ENCODE results near the gene C1R.

The C1R gene

GRCh38 chr12:7100239-7100638 lies 8.0 kb upstream of the C1R start:
- no peak for DNase-seq (ENCODE audit: extremely low read depth in 1 of 2, low read depth in 1 of 2)

- no peak for DNase-seq (ENCODE audit: extremely low read depth in 1 of 2, low read depth in 1 of 2)
Measured at GRCh38 chr12:7099290-7099996, 7.2 kb upstream of the C1R start.

- DNase-seq (ENCODE audit: extremely low read depth in 1 of 2, low read depth in 1 of 2), result no peak
Measured at GRCh38 chr12:7096979-7097378, 4.7 kb upstream of the C1R start.

- DNase-seq (ENCODE audit: extremely low read depth in 1 of 2, low read depth in 1 of 2), result no peak
Measured at GRCh38 chr12:7096006-7096932, 4.0 kb upstream of the C1R start.

- no peak for DNase-seq (ENCODE audit: extremely low read depth in 1 of 2, low read depth in 1 of 2)
Measured at GRCh38 chr12:7093892-7094291, 1.6 kb upstream of the C1R start.

GRCh38 chr12:7093486-7093885 lies 1.2 kb upstream of the C1R start:
- DNase-seq (ENCODE audit: extremely low read depth in 1 of 2, low read depth in 1 of 2), result no peak

- DNase-seq (ENCODE audit: extremely low read depth in 1 of 2, low read depth in 1 of 2), result no peak
Measured at GRCh38 chr12:7092986-7093460, 778 bp upstream of the C1R start.

GRCh38 chr12:7091660-7092228 lies 501 bp downstream of the C1R start:
- DNase-seq (ENCODE audit: extremely low read depth in 1 of 2, low read depth in 1 of 2), result no peak

- no peak for DNase-seq (ENCODE audit: extremely low read depth in 1 of 2, low read depth in 1 of 2)
Measured at GRCh38 chr12:7091171-7091570, 1.1 kb downstream of the C1R start.

GRCh38 chr12:7090222-7090998 lies 1.8 kb downstream of the C1R start:
- DNase-seq (ENCODE audit: extremely low read depth in 1 of 2, low read depth in 1 of 2), result no peak

GRCh38 chr12:7089196-7089871 lies 2.9 kb downstream of the C1R start:
- DNase-seq (ENCODE audit: extremely low read depth in 1 of 2, low read depth in 1 of 2), result no peak

GRCh38 chr12:7083125-7083524 lies 9.1 kb downstream of the C1R start:
- DNase-seq (ENCODE audit: extremely low read depth in 1 of 2, low read depth in 1 of 2), result no peak

- no peak for DNase-seq (ENCODE audit: extremely low read depth in 1 of 2, low read depth in 1 of 2)
Measured at GRCh38 chr12:7081037-7081436, 11.2 kb downstream of the C1R start.

GRCh38 chr12:7079826-7080125 lies 12.5 kb downstream of the C1R start:
- DNase-seq (ENCODE audit: extremely low read depth in 1 of 2, low read depth in 1 of 2), result no peak

GRCh38 chr12:7078163-7078562 lies 14.1 kb downstream of the C1R start:
- DNase-seq (ENCODE audit: extremely low read depth in 1 of 2, low read depth in 1 of 2), result no peak

- no peak for DNase-seq (ENCODE audit: extremely low read depth in 1 of 2, low read depth in 1 of 2)
Measured at GRCh38 chr12:7076493-7076892, 15.8 kb downstream of the C1R start.

- DNase-seq (ENCODE audit: extremely low read depth in 1 of 2, low read depth in 1 of 2), result no peak
Measured at GRCh38 chr12:7075939-7076338, 16.3 kb downstream of the C1R start.

- no peak for DNase-seq (ENCODE audit: extremely low read depth in 1 of 2, low read depth in 1 of 2)
Measured at GRCh38 chr12:7075518-7075917, 16.7 kb downstream of the C1R start.

GRCh38 chr12:7073946-7074345 lies 18.3 kb downstream of the C1R start:
- no peak for DNase-seq (ENCODE audit: extremely low read depth in 1 of 2, low read depth in 1 of 2)

- no peak for DNase-seq (ENCODE audit: extremely low read depth in 1 of 2, low read depth in 1 of 2)
Measured at GRCh38 chr12:7072554-7072953, 19.7 kb downstream of the C1R start.

GRCh38 chr12:7072035-7072434 lies 20.2 kb downstream of the C1R start:
- no peak for DNase-seq (ENCODE audit: extremely low read depth in 1 of 2, low read depth in 1 of 2)

Data from stimulated activated CD8-positive, alpha-beta memory T cell treated with anti-CD3 and anti-CD28 coated beads, Interleukin-7, amount 100 ng/mL, for 48 hours (primary cell).